NCI-H2171 (cell line): ENCODE results near the gene HPCA.

Source experiments
- DNase-seq: peaks from one replicate; lab custom pipeline; 2025; lab: John Stamatoyannopoulos, UW

HPCA gene

DNA sequence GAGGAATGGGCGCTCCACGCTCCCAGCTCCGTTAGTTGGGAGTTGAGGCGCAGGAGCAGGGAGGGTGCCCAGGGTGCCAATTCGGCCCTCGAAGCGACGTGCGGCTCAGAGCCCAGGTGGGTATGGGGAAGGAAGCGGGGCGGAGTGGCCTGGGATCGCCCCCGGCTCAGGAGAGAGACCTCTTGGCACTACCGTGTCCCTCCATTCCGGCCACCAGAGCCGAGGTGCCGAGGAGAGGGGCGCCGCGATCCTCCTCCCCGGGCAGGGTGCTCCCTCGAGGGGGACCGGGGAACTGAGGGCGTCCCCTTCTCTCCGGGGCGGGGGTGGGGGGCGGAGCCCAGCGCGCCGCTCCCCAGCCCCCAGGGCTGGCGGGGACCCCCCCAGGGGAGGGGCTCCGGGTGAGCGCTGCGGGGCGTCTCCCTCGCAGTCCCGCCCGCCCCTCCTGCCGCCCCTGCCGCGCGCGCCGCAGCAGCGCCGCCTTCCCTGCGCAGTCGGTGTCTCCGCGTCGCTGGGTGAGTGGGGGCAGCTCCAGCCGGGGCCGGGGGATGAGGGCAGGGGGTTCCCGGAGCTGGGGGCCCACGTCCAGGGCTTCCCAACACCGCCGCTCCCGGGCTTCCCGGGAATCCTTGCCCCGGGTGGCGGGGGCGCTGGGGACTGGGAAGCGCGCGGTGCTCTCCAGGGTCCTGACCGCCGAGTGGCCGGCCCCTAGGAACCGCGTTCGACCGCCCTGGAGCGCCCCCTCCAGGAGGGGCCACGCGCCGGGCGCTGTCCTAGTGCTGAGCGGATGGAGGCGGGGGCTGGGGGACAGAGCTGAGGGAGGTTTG lies at the start of gene HPCA:
Gene HPCA (plus strand): TSS at position 488 of the 824 bp plus-strand sequence. CDS start 2,408 bp downstream, outside the sequence.
- DNase-seq: peak; percentile 66

DNA sequence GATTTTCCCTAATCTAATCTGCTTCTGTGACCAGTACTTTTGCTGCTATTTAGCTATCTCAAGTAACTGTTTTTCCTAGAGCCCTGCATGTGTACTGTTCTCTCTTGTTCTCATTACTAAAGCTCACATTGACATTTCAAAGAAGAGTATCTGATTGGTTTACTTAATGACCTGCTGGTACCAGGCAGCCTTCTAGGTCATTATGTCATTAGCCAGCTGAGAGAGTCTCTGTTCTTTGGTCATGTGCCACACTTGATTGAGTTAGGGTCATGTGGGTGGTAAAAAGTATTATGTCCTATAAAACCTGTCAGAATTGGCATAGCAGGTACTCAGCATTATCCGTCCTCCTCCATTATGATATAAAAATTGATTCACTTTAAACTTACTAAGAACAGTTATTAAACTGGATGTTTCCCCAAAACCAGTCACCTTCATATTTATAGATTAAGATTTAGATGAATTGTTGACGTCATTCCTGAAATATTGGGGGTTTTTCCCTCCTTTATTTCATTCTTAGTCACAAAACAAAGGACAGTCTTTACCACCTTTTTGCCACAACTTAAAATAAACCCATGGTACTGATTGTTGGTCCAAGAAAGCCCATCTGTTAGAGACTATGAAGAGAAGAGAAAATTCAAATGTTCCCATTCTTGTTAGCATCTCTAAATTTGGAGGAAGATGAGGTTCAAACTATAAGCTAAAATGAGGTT lies 37.8 kb upstream of the HPCA start:
- no peak for DNase-seq

GRCh38 chr1:32855861-32856617 lies 30.3 kb upstream of the HPCA start:
- no peak for DNase-seq

- DNase-seq: no peak
Observed at GRCh38 chr1:32858136-32858535, 28.2 kb upstream of the HPCA start.

DNA sequence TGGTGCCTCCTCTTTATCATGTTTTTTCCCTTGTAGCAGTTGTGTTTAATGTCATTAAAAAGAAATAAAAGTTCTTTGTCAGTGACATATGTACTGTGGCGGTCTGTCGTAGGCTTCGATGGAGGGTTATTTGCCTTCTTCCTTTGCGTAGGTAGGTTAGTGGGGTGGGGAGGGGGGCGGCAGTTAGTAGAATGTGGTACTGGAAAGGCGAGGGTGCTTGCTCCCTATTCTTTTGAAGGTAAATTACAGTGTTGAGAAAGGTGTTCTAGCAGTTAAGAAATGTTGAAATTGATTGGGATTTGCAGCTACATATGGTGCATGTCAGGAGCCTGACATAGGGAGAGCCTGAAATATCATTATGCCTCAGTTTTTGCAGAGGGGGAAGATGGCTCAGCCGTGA lies 27.5 kb upstream of the HPCA start:
- no peak for DNase-seq

- no peak for DNase-seq
Observed at GRCh38 chr1:32859915-32860314, 26.4 kb upstream of the HPCA start.

DNA sequence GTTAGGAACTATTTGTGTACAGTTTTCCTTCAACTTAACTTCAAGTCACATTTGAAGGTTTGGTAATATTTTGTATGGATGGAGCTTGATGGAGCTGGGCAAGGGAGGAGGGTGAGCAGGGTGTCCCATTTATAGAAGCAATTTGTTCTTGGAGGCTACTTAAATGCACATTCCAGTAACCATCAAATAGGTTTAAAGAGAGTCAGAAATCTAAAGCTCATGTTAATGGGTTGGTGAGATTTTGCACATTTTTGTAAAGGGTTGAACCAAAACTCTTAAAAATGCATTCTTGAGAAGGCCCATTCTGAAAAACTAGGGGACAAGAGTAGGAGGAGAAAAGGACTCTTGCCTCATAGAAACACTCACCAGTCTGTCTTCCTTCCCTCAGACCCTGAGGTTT lies 25.7 kb upstream of the HPCA start:
- DNase-seq: no peak

- no peak for DNase-seq
Observed at GRCh38 chr1:32861904-32862695, 24.2 kb upstream of the HPCA start.

DNA sequence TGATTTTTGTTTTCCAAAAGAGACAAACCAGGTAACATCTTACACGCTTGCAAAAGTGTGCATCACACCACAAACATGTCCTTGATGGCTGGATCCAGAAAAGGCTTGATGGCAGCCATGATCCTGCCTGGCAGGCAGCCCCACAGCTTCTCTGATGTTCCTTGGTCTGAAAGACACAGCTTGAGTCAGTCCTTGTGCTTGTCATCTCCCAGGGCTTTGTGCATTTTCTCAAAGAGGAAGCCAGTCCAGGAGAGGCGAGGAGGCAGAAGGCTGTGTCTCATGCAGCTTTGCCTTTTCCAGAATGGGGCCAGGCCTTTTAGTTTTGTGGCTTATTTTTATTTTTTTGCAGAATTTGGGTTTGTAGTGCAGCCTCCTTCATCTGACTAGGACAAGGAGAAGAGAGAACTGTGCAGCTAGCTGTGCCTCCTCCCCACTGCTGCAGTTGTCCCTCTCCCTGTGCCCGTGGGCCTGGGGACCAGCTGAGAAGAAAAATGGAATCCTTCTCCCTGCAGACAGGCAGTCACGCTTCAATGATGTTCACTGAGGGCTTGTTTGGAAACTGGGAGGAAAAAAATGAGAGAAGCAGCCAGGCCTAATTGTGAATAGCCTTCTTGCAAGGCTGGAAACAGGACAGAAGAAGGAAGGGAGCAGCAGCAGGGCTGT lies 22.9 kb upstream of the HPCA start:
- DNase-seq: no peak

- DNase-seq: no peak
Observed at GRCh38 chr1:32863881-32864245, 22.4 kb upstream of the HPCA start.

DNA sequence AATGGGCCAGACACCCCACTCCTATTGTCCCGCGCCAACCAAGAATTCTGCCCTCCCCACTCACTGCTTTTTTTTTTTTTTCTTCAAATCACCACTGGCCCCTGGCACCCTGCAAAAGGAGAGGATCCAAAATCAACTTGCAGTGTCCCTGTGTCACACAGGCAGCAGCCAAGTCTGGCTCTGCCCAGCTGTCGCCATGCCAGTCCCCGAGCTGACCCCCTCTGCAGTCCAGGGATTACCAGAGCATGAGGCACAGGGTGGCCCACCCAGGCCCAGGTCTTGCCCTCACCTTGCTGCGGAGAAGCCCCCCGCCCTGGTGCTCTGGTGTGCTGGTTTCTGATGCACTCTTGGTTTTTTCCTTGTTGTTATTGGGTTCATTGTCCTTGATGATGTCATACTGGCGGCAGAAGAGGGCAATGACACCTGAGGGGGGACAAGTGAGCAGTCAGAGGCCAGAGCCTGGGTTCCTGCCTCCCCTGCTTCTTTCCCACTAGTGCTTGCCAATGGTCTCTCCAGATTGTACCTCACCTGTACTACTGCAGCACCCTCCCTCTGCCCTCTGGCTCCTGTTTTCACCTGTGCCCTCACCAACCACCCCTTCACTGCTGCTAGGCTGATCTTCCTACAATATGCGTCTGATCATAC lies 21.8 kb upstream of the HPCA start:
- no peak for DNase-seq

GRCh38 chr1:32865639-32866405 lies 20.5 kb upstream of the HPCA start:
- no peak for DNase-seq

DNA sequence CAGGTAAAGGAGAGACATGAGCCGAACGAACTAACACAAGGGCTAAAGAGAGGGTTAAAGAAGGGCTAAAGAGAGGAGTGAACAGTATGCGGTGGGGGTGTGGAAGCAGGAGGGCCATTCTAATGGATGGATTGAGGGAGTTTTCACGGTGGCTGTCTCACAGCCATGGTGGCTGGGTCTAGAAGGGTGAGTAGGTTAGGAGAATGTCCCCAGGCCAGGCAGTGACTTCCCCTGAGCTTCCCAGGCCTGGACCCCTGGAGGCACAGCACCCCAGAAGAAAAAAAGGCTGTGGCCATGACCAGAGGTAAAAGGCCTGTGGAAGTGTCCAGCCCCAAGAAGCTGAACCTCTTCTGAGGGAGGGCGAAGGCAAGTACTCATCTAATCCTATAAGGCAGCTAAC lies 19.1 kb upstream of the HPCA start:
- no peak for DNase-seq

- DNase-seq: no peak
Observed at GRCh38 chr1:32867671-32868070, 18.6 kb upstream of the HPCA start.

- no peak for DNase-seq
Observed at GRCh38 chr1:32868085-32868484, 18.2 kb upstream of the HPCA start.

- no peak for DNase-seq
Observed at GRCh38 chr1:32868806-32869455, 17.4 kb upstream of the HPCA start.

DNA sequence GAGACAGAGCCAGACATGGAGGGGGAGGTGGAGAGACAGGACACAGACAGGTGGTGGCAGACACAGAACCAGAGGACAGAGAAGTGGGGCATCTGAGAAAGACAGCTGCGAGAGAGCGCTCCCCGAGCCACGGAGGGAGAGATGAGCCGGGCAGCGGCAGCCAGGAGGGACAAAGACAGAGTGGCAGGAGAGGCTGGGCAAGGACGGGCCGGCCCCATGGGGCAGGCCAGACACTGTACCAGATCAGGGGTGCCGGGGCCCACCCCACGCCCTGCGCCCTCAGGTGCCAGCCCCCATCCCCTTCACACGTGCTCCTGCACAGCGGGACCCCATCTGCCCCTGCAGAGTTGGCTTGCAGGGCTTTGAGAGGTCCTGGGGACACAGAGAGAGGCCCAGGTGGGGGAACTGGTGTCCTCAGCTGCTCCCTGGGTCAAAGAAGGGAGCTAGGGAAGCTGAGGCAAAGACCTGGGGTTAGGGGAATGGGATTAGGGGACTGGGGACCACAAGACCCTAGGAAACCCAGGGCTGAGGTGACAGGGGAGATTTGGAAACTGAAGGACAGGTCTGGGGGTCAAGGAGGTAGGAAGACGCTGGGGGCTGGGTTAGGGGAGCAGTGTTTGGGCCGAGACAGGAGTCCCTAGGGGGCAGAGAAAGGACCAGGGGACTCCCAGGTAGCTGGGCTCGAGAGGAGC lies 16.2 kb upstream of the HPCA start:
- no peak for DNase-seq

GRCh38 chr1:32870615-32871363 lies 15.5 kb upstream of the HPCA start, which contains the start of gene FNDC5:
Gene FNDC5, minus strand, starts transcription at chr1:32870912.
- no peak for DNase-seq
